GM18861 (cell line): ENCODE data around the gene TSN.
A peak's percentile ranks its signal among the peaks of the same experiment; 100 is the strongest.
"Not testable (repeated sequence)": the region's sequence is repeated elsewhere in the genome, so short reads cannot be mapped to it uniquely, and the experiment has no call there.

Source experiments
- ATAC-seq: cut with Tn5 transposase; IDR thresholded peaks from one replicate; pipeline ENCODE4 v1.9.1; 2021; ENCODE audit not compliant: unreplicated experiment

Gene TSN

DNA sequence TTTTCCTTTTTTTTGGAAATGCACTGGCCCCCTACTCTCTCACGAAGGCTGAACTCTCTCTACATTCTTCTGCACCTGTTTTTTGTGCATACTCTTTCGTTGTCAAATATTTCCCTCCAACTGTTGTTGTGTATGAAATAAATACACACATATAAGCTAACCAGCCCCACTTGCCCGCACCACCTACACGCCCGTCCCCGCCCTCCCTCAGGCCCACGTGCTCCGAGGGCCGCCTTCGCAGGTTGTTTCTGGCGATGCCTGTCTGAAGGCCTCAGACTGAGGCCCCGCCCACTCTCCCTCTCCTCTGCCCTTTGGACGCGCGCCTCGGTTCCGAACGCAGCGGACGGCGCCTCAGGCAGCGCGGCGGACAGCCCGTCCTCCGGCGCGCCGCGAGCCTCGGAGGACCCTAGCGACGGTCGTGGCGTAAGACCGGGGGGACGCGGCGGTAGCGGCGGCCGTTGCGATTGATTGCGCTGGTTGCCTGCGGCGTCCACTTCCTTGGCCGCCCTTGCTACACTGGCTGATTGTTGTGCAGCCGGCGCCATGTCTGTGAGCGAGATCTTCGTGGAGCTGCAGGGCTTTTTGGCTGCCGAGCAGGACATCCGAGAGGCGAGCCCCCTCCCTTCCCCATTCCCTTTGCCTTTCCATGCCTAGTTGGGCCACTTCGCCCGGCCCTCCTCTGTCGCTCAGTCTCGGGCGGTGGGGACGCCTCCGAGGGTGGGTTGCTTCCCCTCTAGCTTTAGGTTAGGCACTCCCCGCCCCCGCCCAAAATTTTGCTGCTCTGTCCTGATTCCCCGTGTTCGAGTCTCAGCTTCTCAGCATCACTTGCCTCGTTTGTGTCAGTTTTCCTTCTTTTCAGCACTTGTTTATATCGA lies at the start of gene TSN:
TSS of gene TSN (plus strand) at position 415 of the 875 bp plus-strand sequence. CDS start at position 544, 129 bp downstream.
- ATAC-seq, result peak; percentile 99

DNA sequence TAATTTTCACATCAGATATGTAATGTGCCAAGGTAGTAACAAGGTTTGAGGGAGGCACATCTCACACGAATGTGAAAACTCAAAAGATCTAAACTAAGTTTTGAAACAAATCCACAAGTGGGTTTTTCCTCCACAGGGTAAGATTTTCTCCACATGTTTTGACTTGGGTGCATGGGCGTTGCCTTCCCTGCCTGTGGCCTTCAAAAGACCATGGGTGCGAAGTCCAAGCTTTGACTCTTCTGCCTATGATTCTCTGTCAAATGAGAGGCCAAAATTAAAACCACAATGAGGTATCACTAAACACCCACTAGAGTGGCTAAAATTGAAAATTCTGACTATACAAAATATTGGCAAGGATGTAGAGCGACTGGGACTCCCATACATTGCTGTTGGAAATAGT lies 49.5 kb upstream of the TSN start:
- ATAC-seq, result no peak

DNA sequence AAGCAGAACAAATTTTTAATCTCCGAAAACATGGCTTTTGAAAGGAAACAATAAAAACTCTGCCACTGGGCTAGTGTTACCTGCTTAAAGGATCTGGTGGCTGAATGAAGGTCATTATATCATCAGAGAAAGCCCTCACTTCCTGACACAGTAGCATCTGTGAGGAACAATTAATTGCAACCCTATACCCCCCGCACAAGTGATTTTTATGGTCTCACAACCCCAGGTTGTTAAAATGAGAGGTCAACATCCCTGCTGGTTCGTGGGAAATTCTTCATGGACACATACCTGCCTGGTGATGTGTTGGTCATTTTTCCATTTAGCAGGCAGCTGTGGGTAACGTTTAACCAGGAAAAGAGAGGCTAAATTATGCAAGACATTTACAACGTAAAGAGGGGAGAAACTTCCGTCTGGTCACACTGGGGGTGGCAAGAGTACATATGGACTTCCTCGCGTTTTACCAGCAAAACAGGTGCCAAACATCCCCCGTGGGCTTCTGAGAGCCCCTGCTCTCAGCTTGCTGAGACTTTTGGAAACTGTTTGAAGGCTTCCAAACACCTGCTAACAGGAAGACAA lies 48.0 kb upstream of the TSN start:
- no peak for ATAC-seq

DNA sequence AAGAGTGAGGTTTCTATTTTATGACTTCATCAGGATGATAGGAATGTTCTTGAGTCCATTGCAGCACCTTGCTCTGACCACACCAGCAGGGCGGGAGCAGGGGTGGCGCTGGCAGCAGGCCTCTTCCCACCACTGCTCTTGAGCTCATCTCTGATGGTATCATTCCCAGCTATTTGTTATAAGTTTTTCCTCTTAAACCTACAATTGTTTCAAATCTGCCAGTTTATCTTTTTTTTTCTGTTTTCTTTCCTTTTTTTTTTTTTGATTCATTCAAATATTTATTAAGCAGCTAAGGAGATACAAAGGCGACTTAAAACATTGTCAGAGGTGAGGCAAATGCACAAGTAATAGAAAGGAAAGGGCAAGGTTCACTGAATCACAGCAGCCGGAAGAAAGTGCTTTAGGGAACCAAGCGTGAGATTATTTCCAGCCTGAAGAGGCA lies 47.5 kb upstream of the TSN start:
- no peak for ATAC-seq

DNA sequence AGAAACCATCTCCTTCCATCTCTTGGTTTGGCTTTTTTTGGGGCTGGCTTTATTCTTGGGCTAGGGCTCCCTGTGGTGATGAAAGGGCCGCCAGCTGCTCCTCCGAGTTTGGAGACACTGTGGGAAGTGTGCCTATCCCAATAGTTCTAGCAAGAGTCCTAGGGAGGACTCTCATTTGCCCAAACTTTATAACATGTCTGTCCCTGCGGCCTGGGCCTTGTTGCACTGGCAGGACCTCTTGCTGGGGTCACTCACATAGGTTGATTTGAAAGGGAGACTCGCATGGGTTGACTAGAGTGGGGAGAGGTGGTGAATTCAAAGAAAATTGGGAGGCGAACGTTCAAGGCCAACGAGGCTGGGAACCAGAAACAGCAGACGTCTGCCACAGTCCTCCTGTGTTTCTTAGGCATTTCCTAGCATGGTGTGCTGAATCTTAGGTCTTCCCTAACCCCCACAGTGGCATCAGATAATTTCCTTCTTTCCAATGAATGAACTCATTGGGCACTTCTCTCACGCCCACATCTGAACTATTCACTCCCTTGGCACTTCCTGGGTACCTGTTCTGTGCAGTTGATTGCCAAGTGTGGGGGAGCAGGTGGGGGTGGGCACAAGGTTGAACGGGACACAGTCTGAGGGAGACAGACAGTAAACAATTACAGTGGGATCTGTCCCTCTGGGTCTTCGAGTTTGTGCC lies 45.5 kb upstream of the TSN start:
- ATAC-seq, result no peak

DNA sequence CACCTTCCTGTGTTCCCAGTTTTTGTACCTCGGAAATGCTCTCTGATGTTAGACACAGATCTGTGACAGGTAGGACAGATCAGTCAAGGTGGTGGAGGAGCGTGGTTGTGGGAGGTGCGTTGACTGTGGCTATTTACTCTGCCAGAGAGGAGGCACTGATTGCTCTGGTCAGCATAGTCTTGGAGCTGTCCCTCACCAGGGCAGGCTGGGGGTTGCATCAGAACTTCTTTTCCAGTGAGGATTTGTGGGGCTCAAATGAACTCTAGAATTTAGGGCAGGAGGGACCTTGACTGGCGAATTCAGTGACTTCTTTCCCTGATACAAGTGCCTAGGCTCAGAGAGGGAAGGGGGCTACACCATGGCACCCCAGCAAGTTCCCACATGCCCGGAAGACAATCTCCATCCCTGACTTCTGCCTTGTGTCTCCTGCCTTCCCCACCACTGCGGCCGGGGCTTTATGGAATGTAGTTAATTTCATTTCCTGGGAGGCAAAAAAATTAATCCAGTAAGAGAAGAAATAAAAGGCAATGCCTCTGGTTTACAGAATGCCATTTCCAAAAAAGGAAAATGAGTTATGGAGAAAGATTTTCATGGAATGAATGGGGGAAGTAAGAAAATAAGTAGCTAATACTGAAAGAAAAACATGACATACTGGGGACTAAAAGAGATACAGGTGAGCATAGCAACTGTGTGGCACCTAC lies 44.8 kb upstream of the TSN start:
- no peak for ATAC-seq

DNA sequence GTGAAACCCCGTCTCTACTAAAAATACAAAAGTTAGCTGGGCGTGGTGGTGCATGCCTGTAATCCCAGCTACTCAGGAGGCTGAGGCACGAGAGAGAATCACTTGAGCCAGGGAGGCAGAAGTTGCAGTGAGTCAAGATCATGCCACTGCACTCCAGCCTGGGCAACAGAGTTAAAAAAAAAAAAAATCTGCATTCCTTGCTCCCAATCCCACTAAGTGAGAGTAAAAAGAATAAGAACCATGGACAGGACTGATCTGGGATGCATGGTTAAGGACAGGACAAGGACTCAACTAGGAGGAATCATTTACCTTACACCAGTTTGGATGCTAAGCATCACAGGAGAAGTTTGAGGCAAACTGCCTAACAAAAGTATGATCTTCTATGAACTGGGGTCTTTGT lies 44.0 kb upstream of the TSN start:
- ATAC-seq, result not testable (repeated sequence)

DNA sequence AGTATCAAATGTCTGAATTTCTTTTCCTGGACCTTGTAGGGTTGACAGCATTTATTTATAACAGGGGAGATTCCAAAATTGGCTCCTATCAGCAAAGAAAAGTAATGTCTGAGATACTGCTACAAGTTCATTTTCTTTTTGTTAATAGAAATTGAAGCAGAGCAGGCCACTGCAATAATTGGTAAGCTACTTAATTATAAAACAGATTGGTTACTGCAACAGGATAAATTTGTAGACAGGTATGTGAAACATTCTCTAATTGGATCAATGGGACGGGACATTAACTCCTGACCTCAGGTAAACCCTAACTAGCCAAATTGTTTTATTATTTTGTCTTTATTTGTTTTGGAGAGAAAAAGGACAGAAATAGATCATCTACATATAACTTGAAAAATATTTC lies 39.3 kb upstream of the TSN start:
- ATAC-seq, result no peak

DNA sequence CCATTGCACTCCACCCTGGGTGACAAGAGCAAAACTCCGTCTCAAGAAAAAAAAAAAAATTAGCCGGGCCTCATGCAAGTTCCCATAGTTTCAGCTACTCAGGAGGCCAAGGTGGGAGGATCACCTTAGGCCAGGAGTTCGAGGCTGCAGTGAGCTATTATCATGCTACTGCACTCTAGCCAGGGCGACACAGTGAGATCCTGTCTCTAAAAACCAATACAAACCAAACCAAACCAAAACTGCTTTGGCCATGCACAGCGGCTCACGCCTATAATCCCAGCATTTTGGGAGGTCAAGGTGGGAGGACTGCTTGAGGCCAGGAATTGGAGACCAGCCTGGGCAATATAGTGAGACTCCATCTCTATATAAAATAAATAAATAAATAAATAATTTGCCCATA lies 37.9 kb upstream of the TSN start:
- ATAC-seq, result no peak

DNA sequence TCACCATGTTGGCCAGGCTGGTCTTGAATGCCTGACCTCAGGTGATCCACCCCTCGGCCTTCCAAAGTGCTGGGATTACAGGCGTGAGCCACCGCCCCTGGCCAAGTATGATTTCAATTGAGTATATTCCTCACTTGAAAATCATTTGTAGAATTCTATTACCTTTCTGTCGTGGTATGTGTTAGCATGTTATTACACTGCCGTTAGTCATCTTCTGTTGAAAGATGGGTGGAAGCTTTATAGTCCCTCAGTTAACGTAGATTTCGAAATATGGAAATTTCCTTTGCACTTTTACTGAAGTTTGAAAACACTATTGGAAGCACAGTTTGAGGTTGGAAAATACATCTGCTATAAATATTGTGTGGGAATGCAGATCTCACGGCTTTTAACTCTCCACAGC lies 33.5 kb upstream of the TSN start:
- no peak for ATAC-seq

DNA sequence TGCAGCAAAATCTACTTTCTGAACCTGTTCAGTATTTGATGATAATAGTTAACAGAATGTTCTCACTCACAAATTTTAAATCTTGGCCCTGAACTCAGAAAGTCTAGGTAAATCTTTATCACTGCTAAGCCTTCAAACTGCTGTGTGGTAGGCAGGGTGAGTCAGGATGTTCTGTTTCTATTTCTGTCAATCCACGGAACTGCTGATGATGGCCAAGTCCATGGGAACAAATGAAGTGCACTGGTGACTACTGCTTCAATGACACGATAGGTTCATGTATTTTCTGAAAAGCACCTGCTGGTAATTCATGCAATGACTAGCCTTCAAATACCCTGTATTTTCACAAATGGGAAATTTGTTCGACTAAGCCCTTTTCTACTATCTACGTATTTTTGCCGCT lies 33.0 kb upstream of the TSN start:
- no peak for ATAC-seq

DNA sequence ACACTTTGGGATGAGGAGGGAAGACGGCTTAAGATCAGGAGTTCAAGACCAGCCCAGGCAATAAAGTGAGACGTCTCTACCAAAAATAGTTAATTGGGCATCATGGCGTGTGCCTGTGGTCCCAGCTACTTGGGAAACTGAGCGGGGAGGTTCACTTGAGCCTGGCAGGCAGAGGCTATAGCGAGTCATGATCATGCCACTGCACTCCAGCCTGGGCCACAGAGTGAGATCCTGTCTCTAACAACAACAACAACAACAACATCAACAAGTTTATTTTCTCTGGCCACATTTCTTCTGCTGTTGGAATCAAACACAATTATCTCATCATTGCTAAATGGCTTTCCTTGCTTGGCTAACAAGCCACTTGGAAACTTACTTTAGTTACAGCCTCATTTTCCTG lies 32.1 kb upstream of the TSN start:
- no peak for ATAC-seq

DNA sequence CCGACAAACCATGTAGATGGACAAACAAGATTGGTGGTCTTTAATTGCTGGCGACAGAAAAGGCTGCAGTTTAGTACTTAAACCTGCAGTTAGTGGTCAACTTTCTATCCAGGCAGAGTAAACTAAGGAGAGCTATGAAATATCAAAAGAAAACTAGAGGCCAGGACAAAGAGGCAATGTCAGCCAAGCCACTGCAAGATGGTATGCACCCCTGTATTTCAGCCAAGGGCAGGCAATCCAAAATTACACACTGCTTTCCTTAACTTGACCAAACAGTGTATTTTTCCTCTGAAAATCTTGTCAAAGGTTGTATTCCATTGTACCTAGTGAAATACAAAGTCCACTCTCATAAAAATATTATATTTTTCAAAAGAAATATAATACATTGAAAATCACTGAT lies 28.1 kb upstream of the TSN start:
- no peak for ATAC-seq

DNA sequence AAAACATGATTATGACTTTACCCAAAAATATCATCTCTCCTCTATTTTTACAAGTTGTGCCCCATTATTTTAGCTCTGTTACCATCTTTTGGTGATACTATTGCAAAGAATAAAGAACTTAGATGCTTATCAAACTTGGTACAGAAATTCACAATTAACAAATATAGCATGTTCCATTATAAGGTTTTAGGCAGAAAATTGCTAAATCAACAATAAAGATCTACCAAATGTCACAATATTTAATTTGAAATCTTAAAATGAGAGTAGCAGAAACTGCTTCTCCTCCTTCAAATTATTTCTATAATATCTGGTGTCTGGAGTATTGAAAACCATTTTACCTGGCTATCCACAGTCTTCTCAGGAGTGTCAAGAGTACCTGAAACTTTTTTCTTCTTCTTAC lies 27.5 kb upstream of the TSN start:
- ATAC-seq, result no peak

DNA sequence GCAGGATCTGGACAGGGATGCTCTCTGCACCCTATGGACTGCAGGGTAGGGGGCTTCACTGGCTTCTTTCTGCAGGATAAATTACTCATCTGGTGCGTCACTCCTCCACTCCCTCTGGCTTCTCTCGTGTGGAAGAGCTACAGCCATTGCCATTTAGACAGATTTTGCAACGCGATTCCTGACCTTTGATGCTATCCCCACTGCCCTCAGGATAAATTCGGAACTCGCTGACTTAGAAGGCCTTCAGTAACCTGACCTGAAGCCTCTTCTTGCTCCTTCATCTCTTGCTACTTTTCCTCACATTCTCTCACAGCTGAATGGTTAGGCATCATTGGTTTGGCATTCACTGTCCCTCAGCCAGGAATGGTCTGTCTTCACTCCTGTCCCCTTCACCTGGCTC lies 24.1 kb upstream of the TSN start:
- ATAC-seq, result no peak

DNA sequence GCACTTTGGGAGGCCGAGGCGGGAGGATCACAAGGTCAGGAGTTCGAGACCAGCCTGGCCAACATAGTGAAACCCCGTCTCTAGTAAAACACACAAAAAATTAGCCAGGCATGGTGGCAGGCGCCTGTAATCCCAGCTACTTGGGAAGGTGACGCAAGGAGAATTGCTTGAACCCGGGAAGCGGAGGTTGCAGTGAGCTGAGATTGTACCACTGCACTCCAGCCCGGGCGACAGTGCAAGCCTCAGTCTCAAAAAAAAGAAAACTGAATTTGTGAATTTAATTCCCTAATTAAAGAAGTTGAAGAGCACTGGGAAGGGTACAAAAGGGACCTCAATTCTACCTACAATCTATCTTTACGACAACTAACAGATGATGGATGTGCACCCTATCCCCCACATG lies 20.9 kb upstream of the TSN start:
- ATAC-seq, result not testable (repeated sequence)

DNA sequence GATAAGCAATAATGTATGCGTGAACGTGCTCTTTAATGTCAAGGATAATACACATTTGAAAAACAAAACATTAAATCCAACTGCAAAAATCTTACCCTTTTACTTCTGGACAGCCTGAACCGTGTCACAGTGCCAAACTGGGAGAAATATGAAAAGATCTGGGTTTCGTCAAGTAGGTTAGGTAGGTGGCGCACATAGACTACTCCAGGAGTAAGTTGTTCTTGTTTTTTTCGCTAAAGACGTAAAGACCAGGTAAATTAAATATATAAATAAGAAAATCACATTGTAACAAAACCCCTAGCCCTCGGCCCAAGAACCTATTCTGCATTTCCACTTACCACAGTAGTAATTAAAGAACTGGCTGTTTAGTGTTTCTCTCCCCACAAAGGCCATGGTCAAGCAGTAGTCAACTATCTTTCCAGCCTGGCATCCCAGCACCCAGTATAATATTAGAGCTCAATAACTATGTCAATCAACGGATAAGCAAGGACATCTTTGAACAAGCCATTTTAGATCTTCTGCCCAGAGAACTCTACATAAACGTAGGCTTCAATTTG lies 19.9 kb upstream of the TSN start:
- ATAC-seq, result no peak

DNA sequence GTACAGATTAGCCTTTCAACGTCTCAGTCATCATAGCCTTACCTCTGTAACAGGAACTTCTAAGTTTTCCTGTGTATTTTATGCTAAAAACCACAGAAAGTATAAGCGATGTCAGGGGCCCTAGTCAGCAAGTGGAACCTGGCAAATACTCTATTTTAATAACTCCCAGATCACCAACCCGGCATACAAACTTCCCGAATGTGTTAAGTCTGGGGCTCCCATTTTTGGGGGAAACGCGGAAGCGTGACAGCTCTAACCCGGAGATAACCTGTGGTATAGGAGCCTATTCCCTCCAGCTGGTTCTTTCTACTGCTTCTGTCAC lies 19.4 kb upstream of the TSN start:
- no peak for ATAC-seq

DNA sequence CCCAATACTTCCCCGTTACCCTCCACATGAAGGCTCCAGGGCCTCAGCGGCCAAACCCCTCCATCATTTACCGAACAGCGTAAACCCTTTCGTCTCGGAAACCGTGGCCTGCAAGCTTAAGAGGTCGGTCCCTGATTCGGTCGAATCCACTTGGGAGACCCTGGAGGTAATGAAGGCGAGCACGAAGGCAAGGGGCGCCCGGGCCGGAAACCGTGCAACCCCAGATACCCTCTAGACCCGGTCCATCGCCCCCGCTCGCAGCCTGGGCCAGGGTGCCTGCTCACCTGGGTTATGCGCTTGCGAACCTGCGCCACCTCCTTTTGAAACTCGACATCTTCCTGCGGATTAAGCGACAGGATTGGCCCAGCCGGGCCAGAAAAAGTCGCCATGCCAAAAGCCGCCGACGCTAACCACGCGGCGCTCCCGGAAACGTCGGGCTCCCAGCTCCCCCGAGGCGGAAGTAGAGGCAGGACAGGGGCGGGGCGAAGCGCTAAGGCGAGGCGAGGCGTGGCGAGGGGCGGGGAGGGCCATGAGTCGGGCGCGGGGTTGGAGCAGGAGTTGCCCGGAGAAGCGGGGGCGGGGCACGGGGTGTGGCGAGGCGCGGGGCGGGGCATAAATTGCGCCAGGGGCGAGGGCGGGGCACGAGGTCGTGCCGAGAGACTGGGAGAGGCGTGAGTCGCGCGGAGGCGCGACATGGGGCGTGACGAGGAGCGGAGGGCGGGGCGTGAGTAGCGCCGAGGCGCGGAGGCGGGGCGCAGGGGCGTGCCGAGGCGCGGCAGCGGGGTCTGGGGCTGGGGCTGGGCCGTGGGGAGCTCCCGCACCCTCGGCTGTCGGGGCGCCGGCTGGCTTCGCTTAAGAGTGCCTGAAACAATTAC lies 18.8 kb upstream of the TSN start, which contains the start of gene NIFK:
TSS of gene NIFK (minus strand) at position 414 of the 875 bp plus-strand sequence. CDS start at position 389, 25 bp downstream.
- peak; percentile 72 for ATAC-seq

DNA sequence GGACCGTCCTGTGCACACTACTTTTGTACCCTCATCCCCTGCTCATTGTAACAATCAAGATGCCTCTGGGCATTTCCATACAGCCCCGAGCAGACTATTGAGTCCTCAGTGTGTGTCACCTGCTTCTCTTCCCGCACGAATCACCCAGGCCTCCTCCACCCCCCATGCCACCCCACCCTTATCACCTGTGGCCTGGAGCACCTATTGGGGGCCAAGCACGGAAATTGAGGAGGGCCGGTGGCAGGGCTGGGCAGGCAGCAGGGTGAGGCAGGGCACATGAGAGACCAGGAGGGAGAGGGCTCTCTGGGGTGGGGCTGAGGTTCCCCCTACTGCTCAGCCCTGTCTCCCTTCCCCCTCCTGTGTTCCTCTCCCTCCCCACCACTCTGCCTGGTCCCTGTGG lies 14.5 kb upstream of the TSN start:
- ATAC-seq, result no peak
